KOPT-K1 (cell line): Measurements from ENCODE around the gene UNC5C.

Source experiments
- H3K27ac ChIP-seq: fragments of 200-600 bp; sonication (generic); 2 replicates; pipeline ENCODE4 v1.5.1; 2016; ENCODE audit warnings: antibody characterized with exemption, mild to moderate bottlenecking, low read depth, low read length; ENCODE audit not compliant: poor library complexity, severe bottlenecking
- H3K36me3 ChIP-seq: fragments of 200-600 bp; sonication (generic); 2 replicates; pipeline ENCODE4 v1.5.1; 2017; ENCODE audit warnings: antibody characterized with exemption, mild to moderate bottlenecking, low read length, moderate library complexity; ENCODE audit not compliant: insufficient read depth
- H3K9me3 ChIP-seq: fragments of 200-600 bp; sonication (generic); 2 replicates; pipeline ENCODE4 v1.5.1; 2017; ENCODE audit warnings: antibody characterized with exemption, low read length, mild to moderate bottlenecking; ENCODE audit not compliant: insufficient read depth, poor library complexity, severe bottlenecking

Gene UNC5C

DNA sequence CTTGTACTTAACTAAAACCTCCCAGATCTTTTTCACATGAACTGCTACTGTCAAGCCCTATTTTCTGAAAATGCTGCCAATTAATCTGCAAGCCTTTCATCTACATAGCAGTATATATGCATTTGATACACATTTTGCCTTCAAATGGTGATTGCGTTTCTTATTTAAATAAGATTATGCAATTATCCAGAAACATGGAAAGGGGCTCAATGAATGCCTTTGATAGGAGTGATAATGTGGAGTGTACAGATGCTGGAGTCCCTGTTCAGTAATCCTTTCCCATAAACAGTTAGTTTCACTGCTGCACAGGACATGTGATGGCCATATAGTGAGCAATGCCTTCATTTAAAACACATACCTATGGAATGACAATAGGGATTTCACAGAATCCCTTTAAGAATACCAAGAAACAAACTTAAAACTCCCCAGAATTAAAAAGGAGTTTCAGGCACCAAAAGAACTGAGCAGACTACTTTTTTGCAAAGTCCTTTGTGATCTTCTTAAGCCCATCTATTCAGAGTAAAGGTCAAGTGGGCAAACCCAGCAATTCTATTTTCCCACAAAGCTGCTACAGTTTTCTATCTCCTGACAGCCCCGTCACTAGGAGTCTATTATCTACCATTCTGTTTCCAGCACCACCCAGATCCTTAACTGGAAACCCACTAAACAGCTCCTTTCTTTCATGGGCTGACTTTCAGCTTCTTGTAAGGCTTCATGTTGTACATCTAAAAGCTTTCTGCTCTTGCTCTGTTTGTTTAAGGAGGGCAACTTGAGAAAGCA, 120.3 kb downstream of the UNC5C start:
- H3K9me3 ChIP-seq: no peaks in the 10 kb centered on the region
- no peak overlapping the region for H3K27ac ChIP-seq

DNA sequence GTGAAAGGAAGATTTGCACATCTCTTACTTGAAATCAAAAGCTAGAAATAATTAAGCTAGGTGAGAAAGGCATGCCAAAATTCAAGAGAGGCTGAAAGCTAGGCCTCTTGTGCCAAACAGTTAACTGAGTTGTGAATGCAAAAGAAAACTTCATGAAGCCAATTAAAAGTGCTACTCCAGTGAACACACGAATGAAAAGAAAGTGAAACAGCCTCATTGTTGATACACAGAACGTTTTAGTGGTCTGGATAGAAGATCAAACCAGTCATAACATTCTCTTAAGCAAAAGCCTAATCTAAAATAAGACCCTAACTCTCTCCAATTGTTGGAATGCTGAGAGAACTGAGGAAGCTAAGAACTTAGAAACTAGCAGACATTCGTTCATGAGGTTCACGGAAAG, 122.3 kb downstream of the UNC5C start:
- H3K9me3 ChIP-seq: no peaks in the 10 kb centered on the region
- no peak overlapping the region for H3K27ac ChIP-seq
- no peaks in the 10 kb centered on the region for H3K36me3 ChIP-seq

More for the DNA sequence above, 120.3 kb downstream of the UNC5C start:
- no peaks in the 10 kb centered on the region for H3K36me3 ChIP-seq

DNA sequence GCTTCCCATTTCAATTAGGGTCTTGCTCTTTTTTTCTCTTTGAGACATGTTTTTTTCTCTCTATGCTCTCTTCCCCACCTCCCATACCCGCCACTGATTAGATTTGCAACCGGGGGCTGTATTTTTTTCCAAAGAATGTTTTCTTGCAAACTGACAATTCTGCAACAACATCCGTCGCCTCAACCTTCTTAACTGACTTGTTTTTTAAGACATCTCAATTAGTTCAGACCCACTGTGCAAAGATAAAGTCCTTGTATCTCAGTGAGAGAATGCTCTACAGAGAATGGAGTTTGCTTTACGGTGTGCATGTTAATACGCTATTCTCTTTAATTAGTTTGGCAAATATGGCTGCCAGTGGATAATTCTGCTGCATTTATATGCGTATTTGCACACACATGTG, 126.3 kb downstream of the UNC5C start:
- Histone ChIP-seq H3K9me3 (no peaks in the 10 kb centered on the region), H3K36me3 (no peaks in the 10 kb centered on the region), H3K27ac (no peak overlapping the region)

- H3K27ac ChIP-seq: no peak overlapping the region
- no peaks in the 10 kb centered on the region for H3K9me3 ChIP-seq
- no peaks in the 10 kb centered on the region for H3K36me3 ChIP-seq
Observed at GRCh38 chr4:95421869-95422268, 126.9 kb downstream of the UNC5C start.

GRCh38 chr4:95417531-95417930, 131.2 kb downstream of the UNC5C start:
- H3K27ac ChIP-seq: no peak overlapping the region
- H3K36me3 ChIP-seq: no peaks in the 10 kb centered on the region
- no peaks in the 10 kb centered on the region for H3K9me3 ChIP-seq

DNA sequence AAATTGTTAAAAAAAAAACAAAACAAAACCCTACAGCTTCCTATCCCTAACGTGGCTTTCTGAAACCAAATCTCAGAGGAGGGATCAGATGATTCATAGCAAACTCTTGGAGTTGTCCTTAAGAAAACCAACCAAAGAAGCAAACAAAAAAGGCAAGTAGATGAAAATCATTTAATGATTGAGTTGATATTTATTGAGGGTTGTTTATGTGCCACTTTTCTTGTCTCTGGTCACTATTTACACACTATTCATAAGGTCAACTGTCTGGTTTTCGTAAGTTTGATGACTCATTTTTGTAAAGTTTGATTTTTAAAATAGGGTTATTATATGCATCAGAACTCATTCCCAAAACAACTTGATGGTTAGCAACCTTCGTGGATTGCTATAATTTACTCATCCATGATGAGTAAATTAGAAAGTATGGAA, 133.4 kb downstream of the UNC5C start:
- Histone ChIP-seq H3K9me3 (no peaks in the 10 kb centered on the region), H3K27ac (no peak overlapping the region), H3K36me3 (no peaks in the 10 kb centered on the region)

- Histone ChIP-seq H3K9me3 (no peaks in the 10 kb centered on the region), H3K36me3 (no peaks in the 10 kb centered on the region), H3K27ac (no peak overlapping the region)
Observed at GRCh38 chr4:95411371-95412088, 137.2 kb downstream of the UNC5C start.

GRCh38 chr4:95410387-95410977, 138.3 kb downstream of the UNC5C start:
- no peak overlapping the region for H3K27ac ChIP-seq

GRCh38 chr4:95409750-95410149, 139.0 kb downstream of the UNC5C start:
- H3K27ac ChIP-seq: no peak overlapping the region
- no peaks in the 10 kb centered on the region for H3K36me3 ChIP-seq

More at GRCh38 chr4:95410387-95410977, 138.3 kb downstream of the UNC5C start:
- Histone ChIP-seq H3K36me3 (no peaks in the 10 kb centered on the region), H3K9me3 (no peaks in the 10 kb centered on the region)

DNA sequence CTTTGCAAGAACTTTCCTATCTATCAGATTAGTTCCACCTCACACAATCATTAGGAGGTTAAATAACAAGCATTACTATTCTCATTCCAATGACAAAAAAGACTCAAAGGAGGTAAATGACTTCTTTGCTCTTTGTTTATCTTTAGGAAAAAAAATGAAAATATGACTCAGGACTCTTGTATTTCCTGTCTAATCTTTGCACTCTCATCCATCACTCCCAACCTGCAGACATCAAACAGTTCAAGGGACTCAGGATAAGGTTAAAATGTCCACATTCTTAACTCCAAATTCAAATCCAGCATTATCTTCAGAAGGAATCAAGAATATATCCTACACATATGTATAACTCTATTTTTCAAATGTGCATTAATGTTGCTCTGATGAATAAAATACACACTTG, 139.6 kb downstream of the UNC5C start:
- no peaks in the 10 kb centered on the region for H3K9me3 ChIP-seq
- H3K36me3 ChIP-seq: no peaks in the 10 kb centered on the region
- no peak overlapping the region for H3K27ac ChIP-seq

More at GRCh38 chr4:95409750-95410149, 139.0 kb downstream of the UNC5C start:
- H3K9me3 ChIP-seq: no peaks in the 10 kb centered on the region

- H3K9me3 ChIP-seq: no peaks in the 10 kb centered on the region
- no peaks in the 10 kb centered on the region for H3K36me3 ChIP-seq
- H3K27ac ChIP-seq: no peak overlapping the region
Observed at GRCh38 chr4:95402299-95402698, 146.5 kb downstream of the UNC5C start.

DNA sequence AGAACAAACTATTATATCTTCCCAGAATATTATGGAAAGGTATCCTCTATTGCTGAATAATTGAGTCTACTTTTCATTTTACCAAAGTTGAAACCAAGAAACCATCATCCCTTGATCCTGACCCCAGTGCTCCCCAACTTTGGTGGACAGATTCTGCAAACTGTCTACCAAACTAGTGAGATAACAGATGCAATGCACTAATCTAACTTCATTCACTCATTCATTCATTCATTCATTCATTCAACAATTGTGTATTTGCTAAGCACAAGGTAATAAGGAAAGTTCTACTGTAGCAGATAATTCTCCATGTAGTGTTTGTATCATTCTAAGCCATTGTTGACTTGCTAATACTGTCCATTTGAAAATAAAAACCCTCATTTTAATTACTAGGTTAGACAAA, 150.6 kb downstream of the UNC5C start:
- Histone ChIP-seq H3K36me3 (no peaks in the 10 kb centered on the region), H3K9me3 (no peaks in the 10 kb centered on the region), H3K27ac (no peak overlapping the region)

DNA sequence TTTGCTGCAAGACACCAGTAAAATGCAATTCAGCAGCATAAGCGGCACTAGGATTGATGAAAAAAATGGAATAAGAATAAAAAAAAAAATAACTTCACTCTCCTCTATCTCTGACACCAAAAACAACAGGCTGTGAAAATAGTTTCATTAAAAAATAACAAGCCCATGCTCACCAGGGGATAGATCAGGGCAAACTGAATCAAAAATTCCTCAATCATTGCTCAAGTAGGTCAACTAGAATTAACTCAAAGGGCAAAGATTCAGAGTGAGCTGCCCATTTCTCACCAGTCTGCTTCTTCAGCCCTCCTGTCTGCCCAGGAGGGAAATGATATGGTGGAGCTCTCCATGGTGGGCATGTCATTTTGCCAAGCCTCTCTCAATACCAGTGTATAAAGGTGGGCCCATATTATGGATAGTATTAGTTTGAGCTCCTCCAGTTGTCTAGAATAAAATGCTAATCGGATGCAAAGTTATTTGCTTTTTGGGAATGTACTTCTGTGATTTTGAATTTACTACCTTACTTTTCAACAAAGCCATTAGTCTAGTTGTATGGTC, 153.9 kb downstream of the UNC5C start:
- Histone ChIP-seq H3K27ac (no peak overlapping the region), H3K9me3 (no peaks in the 10 kb centered on the region), H3K36me3 (no peaks in the 10 kb centered on the region)

DNA sequence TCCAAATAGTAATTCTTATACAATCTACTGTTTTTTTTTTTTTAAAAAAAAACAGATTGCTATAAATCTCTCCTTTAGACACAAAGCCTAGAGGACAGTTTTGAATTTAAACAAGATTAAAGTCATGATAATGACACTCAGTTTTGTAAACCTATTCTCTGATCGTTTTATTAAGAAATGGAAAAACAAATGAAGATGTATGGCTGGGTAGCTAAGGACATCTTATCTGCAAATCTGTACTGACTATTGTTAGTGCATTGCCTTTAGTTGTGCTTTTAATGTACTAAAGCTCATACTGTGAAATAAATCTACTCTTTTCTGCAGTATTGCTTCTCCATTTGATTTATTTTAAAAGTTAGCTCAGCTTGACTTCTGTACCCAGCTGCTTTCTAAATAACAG, 155.0 kb downstream of the UNC5C start:
- no peak overlapping the region for H3K27ac ChIP-seq
- H3K36me3 ChIP-seq: no peaks in the 10 kb centered on the region
- no peaks in the 10 kb centered on the region for H3K9me3 ChIP-seq

GRCh38 chr4:95388911-95389310, 159.9 kb downstream of the UNC5C start:
- Histone ChIP-seq H3K9me3 (no peaks in the 10 kb centered on the region), H3K36me3 (no peaks in the 10 kb centered on the region), H3K27ac (no peak overlapping the region)
